HG02870 (cell line): Measurements from ENCODE around the gene SECTM1.

Source experiments
- ATAC-seq: cut with Tn5 transposase; IDR thresholded peaks from one replicate; pipeline ENCODE4 v1.9.1; 2021; ENCODE audit warnings: mild to moderate bottlenecking, moderate library complexity; ENCODE audit not compliant: unreplicated experiment

Gene SECTM1

GRCh38 chr17:82329683-82330321 is 3.8 kb downstream of the SECTM1 start:
- no peak for ATAC-seq

GRCh38 chr17:82328994-82329507 is 4.5 kb downstream of the SECTM1 start:
- no peak for ATAC-seq

DNA sequence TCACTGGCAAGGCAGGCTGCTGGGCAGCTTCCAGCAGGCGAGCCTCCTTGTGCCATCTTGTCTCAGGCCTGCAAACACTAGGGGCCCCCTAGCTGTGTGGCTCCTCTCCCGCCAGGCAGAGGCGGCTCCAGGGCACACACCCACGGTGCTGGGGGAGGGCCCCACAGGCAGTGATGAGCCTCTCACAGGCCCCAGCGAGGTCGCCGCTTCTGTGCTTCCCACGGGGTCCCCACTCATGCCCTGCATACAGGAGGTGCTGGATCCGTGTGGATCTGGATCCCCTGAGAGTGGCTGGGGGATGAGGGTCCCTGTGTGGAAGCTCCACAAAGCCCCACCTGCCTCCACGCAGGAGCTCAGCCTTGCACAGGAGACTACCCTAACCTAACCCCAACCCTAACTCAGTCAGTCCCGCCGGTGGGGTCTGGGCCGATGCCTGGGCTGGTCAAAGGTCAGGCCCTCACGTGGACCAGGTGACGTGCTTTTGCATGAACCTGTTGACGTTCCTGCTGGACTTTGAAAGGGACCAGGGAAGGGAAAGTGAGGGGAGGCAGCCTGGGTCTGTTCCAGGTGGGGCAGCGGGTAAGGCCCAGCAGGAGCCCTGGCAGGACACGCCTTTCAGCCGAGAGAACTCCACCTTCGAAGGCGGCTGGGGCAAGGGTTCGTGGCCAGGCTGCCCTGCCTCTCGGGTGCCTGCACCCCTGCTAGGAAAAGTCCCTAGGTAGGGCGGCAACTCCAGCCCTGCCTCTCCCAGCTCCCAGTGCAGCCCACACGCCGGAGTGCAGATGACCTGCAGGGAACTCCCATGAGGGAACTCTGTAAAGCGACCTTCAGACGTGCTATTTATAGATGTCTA is 5.2 kb downstream of the SECTM1 start:
- no peak for ATAC-seq

GRCh38 chr17:82327757-82328140 is 5.8 kb downstream of the SECTM1 start:
- ATAC-seq, result no peak

DNA sequence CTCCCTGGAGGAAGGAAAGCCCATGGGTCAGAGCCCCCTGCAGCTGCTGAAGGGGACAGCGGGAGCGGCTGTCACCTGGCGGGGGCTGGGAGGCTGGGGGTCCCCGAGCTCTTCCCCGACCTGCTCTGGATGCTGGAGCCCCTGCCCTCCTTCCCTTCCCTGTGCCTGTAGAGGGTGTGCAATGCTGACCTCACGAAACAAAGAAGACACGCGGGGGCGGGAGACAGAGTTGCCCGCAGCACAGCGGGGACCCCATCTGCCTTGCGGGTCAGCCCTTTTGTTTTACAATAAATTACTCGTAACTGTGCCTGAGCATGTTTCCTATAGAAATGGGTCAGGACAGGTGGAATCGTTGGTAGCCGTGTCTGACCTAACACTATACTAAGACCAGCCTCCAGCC is 6.3 kb downstream of the SECTM1 start:
- no peak for ATAC-seq

GRCh38 chr17:82325286-82326180 is 8.0 kb downstream of the SECTM1 start:
- no peak for ATAC-seq

- no peak for ATAC-seq
These were observed 8.8 kb downstream of the SECTM1 start for GRCh38 chr17:82324566-82325285.

DNA sequence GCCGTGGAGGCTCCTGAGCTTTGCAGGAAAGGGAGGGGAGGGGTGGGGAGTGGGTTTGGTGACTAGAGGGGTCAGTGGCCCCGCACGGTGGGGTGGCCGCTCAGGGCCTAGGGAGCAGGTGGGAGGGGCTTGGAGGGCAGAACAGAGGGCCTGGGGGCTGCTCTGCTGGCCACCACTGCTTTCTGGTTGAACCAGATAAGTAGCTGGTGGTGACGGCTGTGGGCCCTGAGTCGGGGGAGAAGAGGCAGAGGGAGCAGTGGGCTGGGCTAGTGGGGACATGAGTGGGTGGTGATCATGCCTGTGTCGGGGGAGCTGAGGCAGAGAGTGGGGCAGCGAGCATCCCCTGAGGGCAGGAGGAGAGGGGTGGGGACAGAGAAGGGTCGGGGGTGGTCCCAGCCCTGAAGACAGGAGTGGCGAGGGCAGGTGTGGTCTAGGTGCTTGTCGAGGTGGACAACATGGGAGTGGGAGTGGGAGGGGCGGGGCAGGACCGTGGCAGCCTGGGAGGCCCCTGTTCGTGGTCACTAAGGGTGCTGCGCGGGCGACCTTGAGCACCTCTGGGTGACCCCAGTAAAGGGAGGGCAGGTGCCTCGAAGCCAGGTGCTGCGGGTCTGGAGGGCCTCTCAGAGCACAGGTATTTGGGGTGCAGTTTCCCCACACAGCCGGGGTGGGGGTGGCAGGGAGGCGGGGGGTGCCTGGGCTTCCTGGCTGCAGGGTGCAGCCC is 9.9 kb downstream of the SECTM1 start:
- ATAC-seq, result no peak

GRCh38 chr17:82322526-82323453 is 10.8 kb downstream of the SECTM1 start:
- ATAC-seq, result no peak

- ATAC-seq, result no peak
These were observed 11.6 kb downstream of the SECTM1 start for GRCh38 chr17:82321947-82322466.

- ATAC-seq, result no peak
These were observed 12.3 kb downstream of the SECTM1 start for GRCh38 chr17:82320956-82321927.

- no peak for ATAC-seq
These were observed 13.3 kb downstream of the SECTM1 start for GRCh38 chr17:82320140-82320840.

DNA sequence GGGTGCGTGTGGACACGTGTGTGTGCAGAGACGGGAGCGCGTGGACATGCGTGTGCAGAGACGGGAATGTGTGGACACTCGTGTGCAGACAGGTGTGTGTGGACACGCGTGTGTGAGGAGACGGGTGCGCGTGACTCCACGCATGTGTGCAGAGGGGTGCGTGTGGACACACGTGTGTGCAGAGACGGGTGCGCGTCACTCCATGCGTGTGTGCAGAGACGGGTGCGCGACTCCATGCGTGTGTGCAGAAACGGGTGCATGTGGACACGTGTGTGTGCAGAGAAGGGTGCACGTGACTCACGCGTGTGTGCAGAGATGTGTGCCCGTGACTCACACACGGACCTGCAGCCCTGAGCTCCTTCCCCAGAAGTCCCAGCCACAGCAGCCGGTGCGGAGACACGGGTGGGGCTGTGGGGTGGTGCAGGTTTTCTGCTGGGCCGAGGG is 13.9 kb downstream of the SECTM1 start:
- no peak for ATAC-seq

DNA sequence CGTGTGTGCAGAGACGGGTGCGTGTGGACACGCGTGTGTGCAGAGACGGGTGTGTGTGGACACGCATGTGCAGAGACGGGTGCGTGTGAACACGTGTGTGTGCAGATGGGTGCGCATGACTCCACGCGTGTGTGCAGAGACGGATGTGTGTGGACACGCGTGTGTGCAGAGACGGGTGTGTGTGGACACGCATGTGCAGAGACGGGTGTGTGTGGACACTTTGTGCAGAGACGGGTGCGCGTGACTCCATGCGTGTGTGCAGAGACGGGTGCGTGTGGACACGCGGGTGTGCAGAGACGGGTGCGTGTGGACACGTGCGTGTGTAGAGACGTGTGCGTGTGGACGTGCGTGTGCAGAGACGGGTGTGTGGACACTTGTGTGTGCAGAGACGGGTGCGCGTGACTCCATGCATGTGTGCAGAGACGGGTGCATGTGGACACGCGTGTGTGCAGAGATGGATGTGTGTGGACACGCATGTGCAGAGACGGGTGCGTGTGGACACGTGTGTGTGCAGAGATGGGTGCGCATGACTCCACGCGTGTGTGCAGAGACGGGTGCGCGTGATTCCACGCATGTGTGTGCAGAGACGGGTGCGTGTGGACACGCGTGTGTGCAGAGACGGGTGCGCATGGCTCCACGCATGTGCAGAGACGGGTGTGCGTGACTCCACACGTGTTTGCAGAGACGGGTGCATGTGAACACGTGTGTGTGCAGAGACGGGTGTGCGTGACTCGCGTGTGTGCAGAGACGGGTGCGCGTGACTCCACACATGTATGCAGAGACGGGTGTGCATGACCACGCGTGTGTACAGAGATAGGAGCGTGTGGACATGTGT is 14.6 kb downstream of the SECTM1 start:
- ATAC-seq, result no peak

GRCh38 chr17:82318169-82318498 is 15.4 kb downstream of the SECTM1 start:
- ATAC-seq, result no peak
